Limb (tissue), 2 donors: ENCODE measurements around the gene LRRC46.

Experiments used
- DNase-seq, 2 donors: peaks; one replicate each; pipeline ENCODE4 v3.0.0-alpha.2; 2016; ENCODE audit errors: extremely low spot score in 2 of 2

The LRRC46 gene

DNA sequence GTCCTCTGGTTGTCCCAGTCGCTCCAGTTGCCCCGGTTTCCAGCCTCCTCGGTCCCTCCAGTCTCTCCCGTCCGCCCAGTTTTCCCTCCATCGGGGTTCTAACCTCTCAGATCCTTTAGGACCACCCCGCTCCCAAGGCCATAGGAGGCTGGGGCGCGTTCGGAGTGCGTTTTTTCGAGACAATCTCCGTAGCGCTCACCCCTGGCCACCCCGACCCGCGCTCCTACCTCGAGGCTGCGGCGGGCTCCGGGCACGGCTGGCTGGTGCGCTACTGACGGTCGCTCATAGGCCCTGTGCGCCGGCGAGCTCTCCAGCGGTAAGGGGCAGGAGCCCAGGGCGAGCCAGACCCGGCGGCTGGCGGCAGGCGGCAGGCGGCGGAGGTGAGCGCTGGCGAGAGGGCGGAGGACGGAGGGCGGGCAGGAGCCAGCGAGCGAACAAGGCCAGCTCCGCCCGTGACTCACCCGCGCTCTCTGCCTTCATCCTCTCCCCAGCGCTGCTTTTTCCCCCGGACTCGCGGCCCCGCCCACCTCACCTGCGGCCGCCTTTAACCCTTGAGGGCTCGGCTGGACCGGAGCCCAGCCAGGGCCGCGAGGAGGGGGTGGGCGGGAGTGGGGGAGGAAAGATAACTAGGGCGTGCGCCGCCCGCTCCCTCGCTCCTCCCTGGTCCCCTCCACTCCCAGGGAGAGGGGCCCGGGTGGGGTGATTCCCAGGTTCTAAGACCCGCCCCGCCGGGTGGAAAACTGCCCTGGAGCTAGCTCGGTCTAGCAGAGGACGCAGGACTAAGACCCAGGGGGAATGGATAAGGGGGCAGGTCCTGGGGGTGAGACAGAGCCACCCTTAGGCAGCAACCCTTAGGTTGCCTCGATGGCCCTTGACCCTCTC is 19.5 kb downstream of the LRRC46 start, which contains the start of gene SP6:
TSS of gene SP6 (minus strand) at position 472 of the 882 bp plus-strand sequence. CDS start 2,734 bp downstream, outside the sequence.
- DNase-seq, result peak in 1 of 2 donors; percentile 70

DNA sequence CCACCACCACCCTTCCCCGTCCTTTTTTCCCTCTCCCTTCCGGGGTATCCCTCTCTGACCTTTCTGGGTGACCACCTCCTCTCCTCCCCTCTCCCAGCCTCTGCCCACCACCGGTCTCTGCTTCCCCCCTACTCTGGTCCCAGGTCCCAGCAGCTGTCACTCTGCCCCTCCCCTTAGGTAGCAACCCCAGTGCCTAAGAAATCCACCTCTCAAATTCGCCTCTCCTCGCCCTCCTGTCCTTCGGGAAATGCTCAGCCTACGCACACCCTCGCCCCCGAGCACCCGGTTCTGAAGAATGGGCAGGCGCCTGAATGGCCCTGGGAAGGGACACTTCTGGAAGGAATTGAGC is 20.3 kb downstream of the LRRC46 start:
- no peak for DNase-seq

DNA sequence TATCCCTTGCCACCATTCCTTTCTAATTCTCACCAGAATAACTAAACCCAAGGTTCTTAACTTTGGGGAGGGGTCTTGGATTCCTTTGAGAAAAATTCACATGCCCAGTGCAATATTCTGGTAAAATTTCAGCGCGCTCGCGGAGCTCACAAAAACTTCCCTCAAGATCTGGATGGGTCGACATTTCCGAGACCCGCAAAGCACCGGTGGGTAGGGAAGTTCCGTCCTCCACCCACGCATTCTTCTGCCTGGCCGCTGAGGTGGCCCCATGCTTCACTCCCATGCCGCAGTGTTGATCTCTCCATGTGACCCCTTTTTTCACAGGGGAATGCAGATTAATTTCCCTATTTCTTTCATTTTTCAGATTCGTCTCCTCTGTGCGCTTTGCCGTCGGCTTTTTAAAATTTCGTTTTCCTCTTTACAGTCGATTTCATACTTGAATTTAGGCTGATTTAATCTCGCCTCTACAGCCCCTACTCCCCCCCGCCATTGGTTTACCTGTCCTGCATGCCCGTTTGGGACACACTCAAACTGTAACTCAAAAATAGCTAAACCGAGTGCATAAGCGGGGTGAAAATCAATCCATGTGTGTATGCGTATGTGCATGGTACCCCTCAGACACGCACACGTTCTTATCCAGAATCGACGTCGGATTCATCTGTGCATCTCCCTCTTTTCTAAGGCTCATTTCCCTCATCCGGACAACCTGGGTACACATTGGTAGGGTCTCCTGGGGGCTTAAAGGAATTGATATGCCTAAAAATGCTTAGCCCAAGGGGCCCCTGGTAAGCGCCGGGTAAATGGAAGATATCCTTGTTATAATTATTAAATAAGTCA is 20.9 kb downstream of the LRRC46 start:
- DNase-seq, result no peak

DNA sequence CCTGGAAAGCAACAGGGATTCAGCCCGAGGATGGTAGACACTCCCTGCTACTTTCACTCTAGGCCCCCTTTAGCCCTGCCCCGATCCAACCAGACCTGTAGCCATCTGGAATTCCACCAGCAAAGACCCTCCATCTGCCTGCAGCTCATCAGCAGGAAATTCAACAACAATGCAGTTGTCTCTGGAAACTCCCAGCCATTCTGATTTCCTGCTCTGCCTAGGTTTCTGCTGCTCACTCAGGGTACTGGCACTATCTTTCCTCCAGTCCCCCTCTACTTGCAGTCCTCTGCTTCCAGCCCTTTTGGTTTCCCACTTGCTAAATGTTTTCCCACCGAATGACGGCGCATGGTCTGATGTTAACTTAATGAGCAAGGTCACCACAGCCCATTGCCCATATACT is 22.1 kb downstream of the LRRC46 start:
- DNase-seq, result no peak

DNA sequence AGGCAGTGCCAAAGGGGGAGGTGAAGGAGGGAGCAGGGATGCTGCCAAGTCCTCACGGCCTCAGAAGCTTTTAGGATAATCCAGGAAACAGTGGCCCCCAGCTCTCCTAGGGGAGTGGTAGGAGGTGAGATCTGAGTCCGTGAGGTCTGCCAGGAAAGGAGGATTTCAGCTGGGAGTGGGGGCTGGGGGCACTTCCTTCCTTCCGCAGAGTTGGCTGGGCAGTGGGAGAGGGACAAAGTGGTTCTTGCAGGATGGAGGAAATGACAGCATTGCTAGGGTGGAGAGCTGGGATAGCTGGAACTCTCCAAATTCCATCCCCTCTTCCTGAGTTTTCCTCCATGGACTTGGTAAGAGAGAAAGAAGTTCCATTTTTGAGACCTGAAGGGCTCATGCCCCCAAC is 24.3 kb downstream of the LRRC46 start:
- no peak for DNase-seq

DNA sequence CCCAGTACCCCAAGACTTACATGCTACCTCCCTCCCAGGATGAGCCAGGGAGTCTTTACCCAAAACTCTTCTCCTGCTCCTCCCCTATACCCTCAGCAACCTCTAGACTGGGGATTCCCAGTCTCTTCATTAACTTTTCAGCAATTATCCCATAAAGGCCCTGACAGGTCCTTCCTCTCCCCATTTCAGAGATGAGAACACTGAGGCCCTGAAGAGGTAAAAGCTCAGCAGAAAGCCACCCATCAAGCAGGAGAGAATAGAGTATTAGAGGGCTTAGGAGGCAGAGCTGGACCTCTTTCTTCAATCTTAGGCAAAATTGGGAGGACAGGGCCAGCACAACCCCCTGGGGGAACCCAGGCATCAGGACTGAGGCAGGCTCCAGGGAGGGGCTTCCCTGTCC is 25.4 kb downstream of the LRRC46 start:
- no peak for DNase-seq

DNA sequence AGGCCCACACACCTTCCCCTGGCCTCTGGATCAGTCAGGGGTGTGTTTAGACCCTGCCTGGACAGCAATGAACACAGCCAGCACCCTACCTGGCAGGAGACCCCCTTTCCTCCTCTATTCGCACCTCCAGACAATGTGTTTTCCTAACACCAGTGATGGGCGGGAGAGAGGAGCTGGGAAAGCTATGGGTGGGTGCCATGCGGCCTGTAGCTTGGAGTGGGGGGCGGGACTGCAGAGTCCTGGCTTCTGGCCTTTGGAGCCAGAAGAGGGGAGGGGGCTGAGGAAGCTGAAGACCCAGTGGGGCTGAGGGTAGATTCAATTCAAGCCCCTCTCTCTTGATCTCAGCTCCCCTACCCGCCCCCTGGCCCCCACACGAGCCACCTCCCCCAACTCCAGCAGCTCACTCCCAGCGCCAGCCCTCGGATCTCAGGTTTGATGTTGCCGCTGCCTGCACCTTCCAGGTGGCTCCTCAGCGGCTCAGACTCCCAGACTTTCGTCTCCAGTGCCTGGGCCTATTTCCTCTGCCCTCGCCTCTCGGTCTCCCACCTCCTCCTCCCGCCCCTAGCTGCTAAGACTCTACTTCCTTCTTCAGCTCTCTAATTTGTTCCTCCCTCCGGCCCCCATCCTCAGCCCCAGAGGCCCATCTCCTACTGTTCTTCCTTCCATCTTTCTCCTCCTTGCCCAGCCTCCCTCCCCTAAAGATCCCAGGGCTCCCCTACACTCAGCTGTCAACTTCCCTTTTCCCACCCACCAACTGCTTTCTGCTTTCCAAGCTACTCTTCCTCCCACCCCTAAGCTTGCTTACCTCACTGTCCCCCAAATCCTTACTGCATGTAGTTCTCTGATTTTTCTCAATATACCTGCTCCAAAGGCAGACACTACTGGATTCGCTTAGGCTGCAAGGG is 26.3 kb downstream of the LRRC46 start:
- no peak for DNase-seq

DNA sequence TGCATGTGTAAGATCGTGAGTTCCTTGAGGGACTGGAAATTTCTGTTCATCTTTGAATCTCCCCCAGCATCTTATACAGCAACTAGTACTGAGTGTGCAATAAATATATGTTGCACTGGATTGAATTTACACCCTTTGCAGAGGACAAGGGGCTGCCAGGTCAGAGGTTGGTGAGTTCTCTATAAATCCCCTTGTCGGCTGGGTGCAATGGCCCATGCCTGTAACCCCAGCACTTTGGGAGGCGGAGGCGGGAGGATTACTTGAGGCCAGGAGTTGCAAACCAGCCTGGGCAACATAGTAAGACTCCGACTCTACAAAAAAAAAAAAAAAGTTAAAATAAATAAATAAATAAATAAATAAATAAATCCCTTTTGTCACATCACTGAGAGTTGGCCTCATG is 28.9 kb downstream of the LRRC46 start:
- DNase-seq, result no peak

DNA sequence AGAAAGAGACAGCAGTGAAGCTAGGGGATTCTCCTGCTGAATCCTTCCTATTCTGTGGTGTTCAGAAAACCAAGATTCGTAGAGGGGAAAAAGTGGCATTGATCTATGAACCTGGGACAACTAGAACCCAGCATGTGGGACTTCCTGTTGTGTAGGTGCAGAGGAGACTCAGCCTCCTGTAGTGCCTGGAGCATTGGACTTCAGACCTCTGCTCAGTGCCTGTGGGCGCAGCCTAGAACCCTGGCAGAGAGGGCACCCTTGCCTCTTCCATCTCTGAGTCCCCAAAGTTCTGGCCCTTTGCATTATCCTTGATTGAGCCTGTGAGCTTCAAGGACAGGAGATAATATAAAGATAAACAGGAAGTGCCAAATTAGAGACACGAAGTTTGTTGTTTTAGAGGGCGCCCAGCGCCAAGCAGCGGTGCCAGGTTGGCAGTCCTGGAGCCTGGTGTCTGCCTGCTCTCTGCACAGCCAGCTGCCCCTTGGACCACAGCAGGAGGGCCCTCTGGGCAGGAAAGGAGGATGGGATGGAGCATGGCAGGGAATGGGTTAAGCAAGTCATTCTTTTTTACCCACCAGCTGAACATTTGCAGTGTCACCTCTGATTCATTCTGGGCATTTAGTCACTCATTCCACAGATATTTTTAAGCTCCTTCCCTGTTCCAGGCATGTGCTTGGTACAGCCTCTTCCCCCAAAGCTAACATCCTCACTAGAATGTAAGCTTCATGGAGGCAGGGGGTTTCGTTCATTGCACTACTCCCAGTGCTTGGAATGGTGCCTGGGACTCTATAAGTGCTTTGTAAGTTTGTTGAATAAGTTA is 31.4 kb downstream of the LRRC46 start:
- DNase-seq, result peak in 1 of 2 donors; percentile 11

DNA sequence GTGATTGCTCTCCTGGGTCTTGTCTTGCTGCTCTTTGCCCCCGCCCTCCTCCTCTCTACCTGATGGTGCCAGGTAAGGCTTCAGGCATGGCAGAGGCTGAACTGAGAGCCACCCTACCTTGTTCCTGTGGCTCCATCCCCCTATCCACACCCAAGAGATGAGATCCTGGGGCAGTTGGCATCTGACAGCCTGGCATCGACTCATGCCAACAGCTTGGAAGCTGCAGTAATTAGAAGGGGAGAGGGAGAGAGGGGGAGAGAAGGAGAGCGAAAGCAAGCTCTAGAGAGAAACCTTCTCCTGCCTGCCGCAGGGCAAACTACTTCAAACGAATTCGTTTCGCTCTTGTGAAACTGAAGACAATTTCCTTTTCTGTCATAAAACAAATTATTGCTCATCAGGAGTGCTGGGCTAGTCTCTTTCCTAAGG is 33.3 kb downstream of the LRRC46 start:
- DNase-seq, result peak in 1 of 2 donors; percentile 18

DNA sequence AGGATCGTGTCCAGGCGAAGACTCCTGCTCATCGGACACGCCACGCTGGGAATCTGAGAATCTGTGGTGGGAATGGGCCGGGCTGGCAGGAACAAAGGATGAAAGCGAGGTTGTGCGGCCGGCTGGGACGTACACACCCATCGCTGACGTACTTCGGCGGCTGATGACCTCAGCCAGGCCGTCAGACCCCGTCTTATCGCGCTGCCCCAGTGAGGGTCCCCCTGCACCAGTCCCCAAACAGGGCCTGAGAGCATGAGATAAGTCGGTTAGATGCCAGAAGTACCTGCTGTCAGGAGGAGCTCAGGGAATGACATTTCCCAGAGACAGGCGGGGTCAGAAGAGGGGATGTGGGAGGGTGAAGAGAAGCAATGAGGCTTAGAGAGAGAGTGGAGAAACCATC is 35.5 kb downstream of the LRRC46 start:
- DNase-seq, result no peak

DNA sequence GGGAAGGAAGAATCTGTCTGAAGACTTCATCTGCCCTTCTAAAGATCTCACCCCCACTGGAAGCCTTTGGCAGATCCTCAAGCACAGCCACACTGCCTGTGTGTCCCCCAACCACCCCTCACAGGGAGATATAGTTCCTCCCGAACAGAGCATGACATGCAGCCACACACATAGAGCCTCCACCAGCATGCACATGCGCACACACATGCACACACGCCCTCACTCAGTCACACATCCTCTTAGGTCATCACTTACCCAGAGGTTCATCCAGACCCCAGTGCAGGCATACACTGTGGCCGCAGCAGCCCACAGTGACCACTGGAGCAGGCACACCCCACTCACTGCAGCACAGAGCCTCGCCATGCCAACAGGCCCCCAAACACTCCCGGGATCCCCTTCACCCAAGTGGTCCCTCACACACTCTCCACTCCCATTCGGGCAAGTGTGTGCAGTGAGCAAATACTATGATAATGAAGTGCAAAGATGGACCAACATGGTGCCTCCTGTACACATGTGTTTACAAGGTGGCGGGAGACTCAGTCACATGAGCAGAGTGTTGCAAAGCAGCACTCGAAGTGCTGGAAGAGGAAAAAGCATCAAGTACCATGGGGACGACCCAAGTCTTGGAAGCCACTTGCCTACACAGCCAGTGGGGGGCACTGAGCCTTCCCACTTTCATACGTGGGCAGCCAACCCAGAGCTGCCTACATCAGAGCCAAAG is 36.5 kb downstream of the LRRC46 start:
- no peak for DNase-seq

DNA sequence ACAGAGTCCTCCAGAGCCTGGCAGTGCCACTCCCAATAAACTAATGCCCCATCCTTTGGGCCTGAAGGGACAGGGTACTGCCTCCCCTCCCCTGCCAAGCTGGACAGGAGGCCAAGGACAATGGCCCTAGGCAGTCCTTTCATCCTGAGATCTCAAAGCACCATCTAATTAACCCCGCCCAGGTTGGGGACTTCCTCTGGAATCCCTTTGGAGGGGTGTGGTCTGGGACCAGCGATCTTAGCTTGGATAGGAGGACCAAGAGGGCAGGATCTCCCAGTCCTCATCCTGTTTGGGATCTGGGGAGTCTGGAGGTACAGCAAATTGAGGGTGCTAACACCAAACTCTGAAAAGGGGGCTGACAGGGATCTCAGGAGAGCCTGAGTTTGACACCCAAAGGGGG is 37.6 kb downstream of the LRRC46 start:
- no peak for DNase-seq

DNA sequence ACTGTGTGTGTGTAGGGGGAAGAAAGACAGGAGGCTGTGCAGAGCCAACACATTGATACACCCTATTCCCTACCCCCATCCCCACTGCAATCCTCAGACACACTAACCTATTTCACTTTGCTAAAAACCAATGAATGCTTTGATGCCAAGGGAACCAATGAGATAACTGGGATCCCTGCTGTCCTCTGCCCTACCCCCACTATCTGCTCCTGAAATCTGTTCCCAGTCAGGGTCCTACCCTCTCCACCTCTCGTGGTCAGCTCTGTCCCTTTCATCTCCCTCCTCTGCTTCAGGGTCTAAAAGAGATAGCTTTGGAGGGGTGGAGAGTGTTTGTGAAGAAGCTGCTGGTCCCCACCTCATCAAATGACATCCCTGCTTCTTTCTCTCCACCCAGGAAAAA is 38.6 kb downstream of the LRRC46 start:
- DNase-seq, result no peak

DNA sequence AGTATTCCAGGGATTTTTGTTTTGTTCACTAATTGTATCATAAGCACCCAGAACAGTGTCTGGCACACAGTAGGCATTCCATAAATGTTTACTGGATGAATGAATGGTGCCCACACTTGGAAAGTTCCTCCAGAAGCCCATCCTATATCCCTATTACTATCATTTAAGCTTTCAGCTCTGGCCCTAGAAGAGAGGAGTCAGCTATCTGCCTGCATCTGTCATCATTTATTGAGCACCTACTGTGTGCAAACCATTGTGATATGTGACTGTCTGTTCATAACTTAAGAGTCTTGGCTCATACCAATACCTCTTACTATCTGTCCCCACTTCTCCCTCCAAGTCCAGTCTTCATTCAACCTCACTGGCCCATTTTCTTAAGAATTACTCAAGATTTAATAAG is 39.6 kb downstream of the LRRC46 start:
- no peak for DNase-seq

DNA sequence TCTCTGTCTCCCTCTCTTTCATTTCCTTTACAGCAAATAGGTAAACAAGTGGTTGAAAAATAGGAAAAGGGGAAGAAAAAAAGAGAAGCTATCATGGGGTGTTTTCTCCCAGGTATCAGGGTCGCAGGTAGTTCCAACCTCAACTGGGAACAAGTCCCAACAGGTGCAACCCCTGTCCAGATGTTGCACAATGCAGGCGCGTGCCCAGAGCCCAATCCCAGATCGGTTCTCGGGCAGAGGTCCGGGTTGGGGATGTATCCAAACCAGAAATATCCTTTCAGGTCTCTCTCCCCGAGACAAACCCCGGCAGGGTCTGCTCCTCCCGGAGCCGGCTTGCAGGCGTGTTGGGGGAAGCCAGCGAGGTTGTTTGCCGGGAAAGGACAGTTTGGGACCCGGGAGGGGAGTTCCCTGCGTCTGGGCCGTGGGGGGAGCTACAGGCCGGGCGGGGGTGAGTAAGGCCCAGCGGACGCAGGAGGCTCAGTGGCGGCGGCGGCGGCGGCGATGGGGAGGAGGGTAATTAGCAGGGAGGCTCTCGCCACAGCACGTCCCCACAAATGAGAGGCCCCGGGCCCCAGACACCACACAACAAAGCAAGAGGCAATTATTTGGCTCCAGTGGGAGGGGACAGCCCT is 40.7 kb downstream of the LRRC46 start:
- DNase-seq, result no peak

DNA sequence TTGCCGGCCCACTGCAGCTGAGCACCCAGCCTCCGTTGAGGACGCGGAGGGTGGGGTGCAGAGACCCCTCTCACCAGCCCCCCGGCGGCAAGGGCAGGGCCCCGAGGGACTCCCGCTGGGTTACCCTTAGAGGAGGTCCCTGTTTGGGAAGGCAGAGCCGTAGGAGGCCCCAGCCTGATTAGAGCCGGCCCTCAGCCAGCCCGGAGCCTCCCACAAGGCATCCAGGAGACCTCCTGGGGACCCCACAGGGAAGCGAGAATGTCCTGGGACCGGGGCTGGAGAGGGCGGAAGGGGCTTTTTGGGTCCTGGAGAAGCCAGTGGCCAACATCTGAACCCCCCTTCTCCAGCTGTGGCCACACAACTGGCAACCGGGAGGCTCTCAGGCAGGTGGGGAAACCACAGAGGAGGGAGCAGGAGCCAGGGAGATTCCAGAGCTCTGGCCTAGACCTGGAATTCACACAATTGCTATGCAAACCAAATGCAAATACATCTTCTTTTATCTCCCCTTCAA is 41.2 kb downstream of the LRRC46 start:
- no peak for DNase-seq

DNA sequence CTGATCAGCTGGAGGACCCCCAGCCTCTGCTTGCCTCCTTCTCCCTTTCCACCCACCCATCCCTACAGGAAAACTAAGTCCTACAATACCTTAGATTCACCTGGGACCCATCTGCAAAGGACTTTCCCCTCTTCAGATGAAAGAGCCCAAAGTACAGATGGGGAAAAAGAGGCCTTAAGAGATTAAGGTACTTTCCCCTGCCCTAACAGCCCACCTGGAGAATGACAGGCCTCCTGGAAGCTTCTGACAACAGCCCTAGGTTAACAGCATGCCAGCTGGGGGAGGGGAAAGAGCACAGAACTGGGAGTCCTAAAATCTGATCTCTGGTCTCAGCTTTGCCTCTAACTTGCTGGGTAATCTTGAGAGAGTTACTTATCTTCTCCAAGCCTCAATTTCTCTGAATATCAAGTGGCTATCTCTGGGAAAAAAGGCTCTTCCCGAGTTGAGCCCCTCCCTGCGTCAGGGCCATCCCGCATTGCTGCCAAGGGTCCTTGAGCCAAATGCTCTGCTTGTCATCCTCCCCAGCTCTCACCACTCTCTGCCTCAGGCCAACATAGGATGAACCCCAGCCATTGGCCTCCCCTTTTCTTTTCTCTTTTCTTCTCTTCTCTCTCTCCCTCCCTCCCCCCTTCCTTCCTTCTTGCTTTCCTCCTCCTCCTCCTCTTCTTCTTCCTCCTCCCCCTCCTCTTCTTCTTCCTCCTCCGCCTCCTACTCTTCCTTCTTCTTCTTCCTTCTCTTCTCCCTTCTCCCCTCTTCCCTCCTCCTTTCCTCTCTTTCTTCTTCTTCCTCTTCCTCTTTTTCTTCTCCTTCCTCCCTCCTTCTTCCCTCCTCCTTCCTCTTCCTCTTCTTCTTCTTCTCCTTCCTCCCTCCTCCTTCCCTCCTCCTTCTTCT is 42.0 kb downstream of the LRRC46 start:
- no peak for DNase-seq
